ELF-1 (cell line): ENCODE results near the gene ACE2.

Experiments
- DNase-seq: peaks from one replicate; pipeline ENCODE4 v3.0.0-alpha.2; 2016; ENCODE audit warnings: low read depth, low spot score

The ACE2 gene

GRCh38 chrX:15511563-15511962 is 89.2 kb downstream of the ACE2 start:
- no peak for DNase-seq
